Measurements from ENCODE around the gene IBA57. TPM values are rescaled to one million over a fixed set of nuclear protein-coding genes. Genes with fewer than 3 reads are reported as not detected.

IBA57 gene
- total and polyA plus RNA-seq, 2 of the 8 experiments (the other 6 are each of a cell fraction or from before 2014, with no cell fraction given) = 2.6 to 5.9 TPM

GRCh38 chr1:228136901-228137300 is 28.7 kb upstream of the IBA57 start:
- no peak overlapping the region for H3K4ac ChIP-seq (replicated peaks; ENCODE audit: insufficient read length, low read depth, low read length)
- H4K8ac ChIP-seq (ENCODE audit: extremely low read depth, insufficient read depth, low read length) = no peak overlapping the region
- H3K23ac ChIP-seq (ENCODE audit: insufficient read length) = no peak overlapping the region
- no peak overlapping the region for H4K5ac ChIP-seq (ENCODE audit: insufficient read length, low read depth, low read length)
- H3K27ac ChIP-seq (ENCODE audit: low read depth, low read length) = no peak overlapping the region
- H3K4me1 ChIP-seq (replicated peaks in 1 of 4; ENCODE audit: control insufficient read depth in 3 of 4, insufficient read depth in 4 of 4, low read length in 3 of 4) = peaks cover 0 to 10% (median 6%) of the 10 kb centered on the region in 4 experiments; a peak in 5 of 7 replicates
- no peak overlapping the region for H2BK12ac ChIP-seq (ENCODE audit: low read depth, low read length)
- peaks cover 0 to 5% of the 10 kb centered on the region in 2 experiments for H4K20me1 ChIP-seq (replicated peaks in 1 of 2; ENCODE audit: control insufficient read depth in 1 of 2, insufficient read depth in 2 of 2, low read length in 2 of 2)
- no peak overlapping the region for H2BK120ac ChIP-seq (replicated peaks; ENCODE audit: low read depth, low read length)
- no peak overlapping the region for H2BK20ac ChIP-seq (ENCODE audit: low read length)
- no peak overlapping the region for H4K91ac ChIP-seq (replicated peaks; ENCODE audit: insufficient read length, low read length)
- no peak for TF ChIP-seq SUZ12 (IDR thresholded peaks at IDR 0.05; ENCODE audit: low read length)
- TF ChIP-seq TEAD4 (IDR thresholded peaks at IDR 0.05; ENCODE audit: low read depth, low read length) = no peak
- no peak for TF ChIP-seq SIRT6 (IDR thresholded peaks at IDR 0.05; ENCODE audit: low read length)
- no peak for TF ChIP-seq CBX8 (IDR thresholded peaks at IDR 0.05; ENCODE audit: borderline replicate concordance, low read depth, low read length)
- TF ChIP-seq, protein P1, sequence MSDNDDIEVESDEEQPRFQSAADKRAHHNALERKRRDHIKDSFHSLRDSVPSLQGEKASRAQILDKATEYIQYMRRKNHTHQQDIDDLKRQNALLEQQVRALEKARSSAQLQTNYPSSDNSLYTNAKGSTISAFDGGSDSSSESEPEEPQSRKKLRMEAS (IDR thresholded peaks at IDR 0.05) = no peak
- TF ChIP-seq CTBP2 (IDR thresholded peaks at IDR 0.05; ENCODE audit: borderline replicate concordance, insufficient read depth, insufficient read length, low read length) = no peak
- H3K23me2 ChIP-seq (ENCODE audit: low read depth, low read length) = peaks cover 5% of the 10 kb centered on the region; the same call in 1 of the 2 replicates
- no peak for DNase-seq (ENCODE audit: low read depth in 1 of 2, low spot score in 2 of 2)
- no peak overlapping the region for H2AK5ac ChIP-seq (ENCODE audit: low read depth, low read length)
- POLR2A ChIA-PET (ENCODE audit: partially characterized antibody) = no interaction called here
- H2BK5ac ChIP-seq (ENCODE audit: low read depth, low read length) = no peak overlapping the region
- CTCF ChIA-PET (ENCODE audit: partially characterized antibody) = interaction anchor here (1.0 to 3.4 kb wide), 4 partner anchors 27 to 132 kb away, joined by 3 to 17 read pairs (median 4); partner anchors contain the start of gene IBA57
- no peak overlapping the region for H3K4me2 ChIP-seq (ENCODE audit: insufficient read depth in 1 of 2, low read depth in 2 of 2, low read length in 2 of 2)
- no peaks in the 10 kb centered on the region for H3K36me3 ChIP-seq (ENCODE audit: control insufficient read depth in 2 of 4, insufficient read depth in 4 of 4, low read length in 3 of 4)
- H3K79me2 ChIP-seq (ENCODE audit: control insufficient read depth in 1 of 2, insufficient read depth in 2 of 2, low read length in 2 of 2) = peaks cover 0 to 13% of the 10 kb centered on the region in 2 experiments; a peak in 1 of 4 replicates
- no peak overlapping the region for H3K14ac ChIP-seq (ENCODE audit: insufficient read length)
- no peak overlapping the region for H3K9ac ChIP-seq (replicated peaks in 1 of 4; ENCODE audit: extremely low read depth in 1 of 4, low read depth in 3 of 4, low read length in 3 of 4)
- no peaks in the 10 kb centered on the region for H3K9me3 ChIP-seq (ENCODE audit: insufficient read depth in 2 of 2, low read depth in 1 of 2, low read length in 1 of 2)
- H2AFZ ChIP-seq (ENCODE audit: low read length) = no peak overlapping the region
- H3K18ac ChIP-seq (ENCODE audit: extremely low read depth, low read length) = no peak overlapping the region
- H3K27me3 ChIP-seq (replicated peaks in 1 of 4; ENCODE audit: control insufficient read depth in 3 of 4, extremely low read depth in 1 of 4, insufficient read depth in 3 of 4, low read length in 3 of 4) = peaks cover 0 to 27% (median 4%) of the 10 kb centered on the region in 4 experiments; a peak in 4 of 7 replicates
- H3K79me1 ChIP-seq (ENCODE audit: low read depth, low read length) = peaks cover 11% of the 10 kb centered on the region
- no peak overlapping the region for H3K4me3 ChIP-seq (ENCODE audit: extremely low read depth in 1 of 4, insufficient read depth in 2 of 4, low read depth in 3 of 4, low read length in 4 of 4)
- no peak overlapping the region for H2BK15ac ChIP-seq (ENCODE audit: low read length)
- H3K56ac ChIP-seq (replicated peaks; ENCODE audit: insufficient read length, low read depth, low read length) = no peak overlapping the region
- no peak for FAIRE-seq
- WGBS, 2 experiments (ENCODE audit: extremely low coverage in 1 of 2, insufficient coverage in 1 of 2, insufficient read length in 1 of 2, insufficient replicate concordance in 2 of 2, low coverage in 1 of 2, low lambda C conversion rate in 2 of 2, missing lambda C conversion rate in 1 of 2) = 92% methylated on average over 1 of the region's 1 CpG; no CpG with 5 or more reads in 1 of the 2 experiments
